ENCODE data around the gene ZNF853.

The ZNF853 gene

DNA sequence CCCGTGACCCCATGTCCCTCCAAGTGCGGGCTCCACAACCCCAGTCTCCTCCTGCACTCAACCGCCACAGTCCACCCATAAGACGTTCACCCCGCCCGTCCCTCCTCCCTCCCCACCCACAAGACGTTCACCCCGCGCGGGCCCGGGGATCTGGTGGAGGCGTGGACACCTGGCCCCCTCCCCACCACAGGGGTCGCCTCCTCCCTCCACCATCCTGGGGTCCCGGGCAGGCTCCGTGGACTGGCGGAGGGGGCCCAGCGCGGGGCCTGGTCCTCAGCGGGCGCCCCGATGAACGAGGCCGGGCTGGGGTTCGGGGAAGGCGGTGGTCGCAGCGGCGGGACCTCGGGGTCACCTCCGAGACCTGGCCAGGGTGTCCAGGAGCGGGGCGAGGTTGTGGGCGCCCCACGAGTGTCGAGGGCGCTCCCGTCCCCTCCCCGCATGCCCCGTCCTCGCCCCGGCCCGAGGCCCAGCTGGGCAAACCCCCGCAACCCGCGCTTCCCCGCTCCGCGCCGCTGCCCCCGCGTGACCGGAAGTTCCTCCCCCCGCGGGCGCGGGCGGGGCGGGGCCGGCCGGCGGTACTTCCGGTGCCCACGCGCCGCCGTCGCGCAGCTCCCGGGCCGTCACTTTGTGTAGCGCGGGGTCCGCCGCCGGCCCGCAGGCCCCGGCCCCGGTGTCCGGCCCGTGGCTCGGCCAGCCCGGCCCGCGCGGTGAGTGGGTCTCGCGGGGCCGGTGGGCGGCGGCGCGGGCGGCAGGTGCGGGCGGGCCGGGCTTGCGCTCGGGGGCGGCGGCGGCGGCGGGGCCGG, 21.5 kb downstream of the ZNF853 start, which contains the start of gene ZNF316:
ZNF316 (plus strand) TSS at position 578 of the 803 bp plus-strand sequence. CDS start 5,092 bp downstream, outside the sequence.
- DNase-seq (ENCODE audit: low read depth): no peak

DNA sequence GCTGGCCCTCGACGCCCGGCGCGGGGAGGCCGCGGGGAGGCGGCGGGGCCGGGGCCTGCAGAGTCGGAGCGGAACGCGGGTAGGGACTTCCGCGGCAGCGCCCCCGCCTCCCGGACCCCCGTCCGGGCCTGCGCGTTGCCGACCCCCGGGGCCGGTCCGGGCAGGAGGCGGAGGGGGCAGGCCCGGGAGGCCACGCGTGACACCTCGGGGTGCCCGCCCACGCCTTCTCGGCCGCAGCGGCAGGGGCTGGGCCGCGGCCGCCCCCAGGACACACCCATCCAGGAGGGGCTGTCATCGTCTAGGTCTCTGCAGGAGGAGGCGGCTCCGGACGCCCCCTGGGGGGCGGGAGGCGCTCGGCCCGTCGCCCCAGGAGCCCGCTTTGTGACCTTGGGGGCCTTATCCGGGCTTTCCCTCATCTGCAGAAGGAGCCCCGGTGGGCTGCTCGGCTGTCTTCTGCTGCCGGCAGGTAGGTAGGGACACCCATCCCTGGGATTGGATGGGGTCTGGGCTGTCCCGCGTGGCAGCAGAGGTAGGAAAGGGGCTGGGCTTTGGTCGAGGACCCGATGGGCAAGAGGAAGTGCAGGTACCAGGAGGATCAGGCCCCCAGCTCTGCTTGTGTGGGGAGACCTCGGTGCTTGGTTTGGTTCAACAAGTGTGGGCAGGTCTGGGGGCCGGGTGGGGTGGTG, 22.3 kb downstream of the ZNF853 start:
- DNase-seq (ENCODE audit: low read depth): no peak

DNA sequence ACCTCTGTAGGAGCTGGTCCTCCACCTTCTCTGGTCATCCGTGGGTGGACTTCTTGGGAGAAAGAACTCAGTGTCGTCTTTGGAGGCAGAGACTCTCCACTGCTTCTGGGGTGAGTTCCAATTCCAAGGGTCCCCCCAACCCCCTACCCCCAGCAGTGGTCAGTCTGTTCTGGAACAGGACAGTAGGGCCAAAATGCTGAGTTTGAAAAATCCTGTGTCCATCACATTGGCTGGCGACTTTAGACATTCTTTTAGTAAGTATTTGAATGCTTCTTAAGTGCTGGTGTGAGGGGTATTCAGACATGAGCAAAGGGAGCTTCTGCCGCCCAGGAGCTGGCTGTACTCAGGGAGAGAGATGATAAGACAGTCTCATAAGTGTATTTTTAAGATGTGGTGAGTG, 23.6 kb downstream of the ZNF853 start:
- no peak for DNase-seq (ENCODE audit: low read depth)

DNA sequence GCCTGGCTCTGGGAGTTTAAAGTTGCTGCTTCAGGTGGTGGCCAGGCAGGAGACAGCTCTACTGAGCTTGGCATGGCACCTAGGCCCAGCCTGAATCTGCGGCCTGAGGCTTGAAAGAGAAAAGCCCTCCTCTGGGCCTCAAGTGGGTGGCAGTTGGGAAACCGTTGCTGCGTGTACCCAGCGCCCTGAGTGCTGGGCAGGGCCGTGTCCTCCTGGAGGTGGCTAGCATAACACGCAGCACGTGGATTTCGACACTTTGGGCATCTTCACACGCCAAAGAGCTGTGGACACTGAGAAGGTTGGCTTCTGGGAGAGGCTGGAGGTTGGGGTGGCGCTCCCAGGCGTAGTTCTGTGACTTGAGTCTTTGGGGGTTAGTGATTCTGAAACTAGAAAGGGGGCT, 24.2 kb downstream of the ZNF853 start:
- no peak for DNase-seq (ENCODE audit: low read depth)

DNA sequence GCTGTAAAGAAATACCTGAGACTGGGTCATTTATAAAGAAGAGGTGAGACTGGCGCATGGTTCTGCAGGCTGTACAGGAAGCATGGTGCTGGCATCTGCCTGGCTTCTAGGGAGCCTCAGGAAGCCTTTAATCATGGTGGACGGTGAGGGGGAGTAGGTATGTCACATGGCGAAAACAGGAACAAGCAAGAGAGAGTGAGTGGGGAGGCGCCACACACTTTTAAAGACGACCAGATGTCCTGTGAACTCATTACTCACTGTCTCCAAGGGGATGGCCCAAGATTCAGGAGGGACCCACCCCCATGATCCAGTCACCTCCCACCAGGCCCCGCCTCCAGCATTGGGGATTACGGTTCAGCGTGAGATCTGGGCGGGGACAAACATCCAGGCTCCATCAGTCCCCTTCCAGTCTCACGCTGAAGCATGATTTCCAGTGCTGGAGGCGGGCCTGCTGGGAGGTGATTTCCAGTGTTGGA, 24.9 kb downstream of the ZNF853 start:
- peak; percentile 9 for DNase-seq (ENCODE audit: low read depth)

DNA sequence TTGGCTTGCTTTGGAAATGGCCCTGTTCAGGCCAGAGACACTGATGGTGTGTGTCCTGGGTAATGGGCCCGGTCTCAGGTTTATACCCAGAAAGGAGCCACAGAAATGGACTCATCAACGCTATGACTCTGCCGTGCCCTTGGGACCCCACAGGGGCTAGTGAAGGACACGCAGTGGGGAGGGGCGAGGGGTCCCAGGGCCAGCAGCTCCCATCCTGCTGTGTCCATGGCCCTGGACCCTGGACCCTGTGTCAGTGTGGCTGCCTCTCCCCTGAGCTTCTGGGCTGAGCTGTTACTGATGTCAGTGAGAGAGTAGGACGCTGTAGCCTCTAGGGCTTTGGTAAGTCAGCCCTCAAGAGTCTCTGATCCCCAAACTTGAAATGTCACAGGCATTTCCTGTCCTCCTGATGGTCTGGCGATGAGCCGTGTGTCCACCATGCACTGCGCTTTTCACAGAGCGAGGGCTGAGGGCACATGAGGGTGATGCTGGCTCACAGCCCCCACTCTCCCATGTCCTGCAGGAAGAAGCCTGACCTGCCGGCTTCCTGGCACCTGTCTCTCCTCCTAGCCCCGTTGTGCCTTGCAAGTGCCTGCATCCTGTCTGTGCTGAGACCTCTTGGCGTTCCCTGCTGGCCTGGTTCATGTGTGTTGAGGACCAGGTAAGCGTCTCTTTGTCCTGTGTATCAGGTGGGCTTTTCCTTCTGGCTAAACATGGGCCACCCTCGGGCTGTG, 26.1 kb downstream of the ZNF853 start:
- DNase-seq (ENCODE audit: low read depth): no peak

DNA sequence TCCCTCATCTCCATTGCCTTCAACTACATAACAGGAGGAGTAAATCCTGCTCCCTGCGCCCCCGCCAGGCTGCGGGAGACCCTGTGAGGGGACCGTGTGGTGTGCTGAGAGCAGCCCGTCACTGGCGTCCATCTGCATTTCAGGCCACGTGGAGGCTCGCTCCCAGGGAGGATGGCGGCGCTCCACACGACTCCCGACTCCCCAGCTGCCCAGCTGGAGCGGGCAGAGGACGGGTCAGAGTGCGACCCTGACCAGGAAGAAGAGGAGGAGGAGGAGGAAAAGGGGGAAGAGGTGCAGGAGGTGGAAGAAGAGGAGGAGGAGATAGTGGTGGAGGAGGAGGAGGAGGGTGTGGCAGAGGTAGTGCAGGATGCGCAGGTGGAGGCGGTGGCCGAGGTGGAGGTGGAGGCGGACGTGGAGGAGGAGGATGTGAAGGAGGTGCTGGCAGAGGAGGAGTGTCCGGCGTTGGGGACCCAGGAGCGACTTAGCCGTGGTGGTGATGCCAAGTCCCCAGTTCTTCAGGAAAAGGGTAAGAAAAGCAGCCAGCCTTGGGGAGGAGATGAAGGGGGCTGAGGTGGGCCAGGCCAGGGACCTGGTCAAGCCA, 26.9 kb downstream of the ZNF853 start:
- DNase-seq (ENCODE audit: low read depth): no peak

DNA sequence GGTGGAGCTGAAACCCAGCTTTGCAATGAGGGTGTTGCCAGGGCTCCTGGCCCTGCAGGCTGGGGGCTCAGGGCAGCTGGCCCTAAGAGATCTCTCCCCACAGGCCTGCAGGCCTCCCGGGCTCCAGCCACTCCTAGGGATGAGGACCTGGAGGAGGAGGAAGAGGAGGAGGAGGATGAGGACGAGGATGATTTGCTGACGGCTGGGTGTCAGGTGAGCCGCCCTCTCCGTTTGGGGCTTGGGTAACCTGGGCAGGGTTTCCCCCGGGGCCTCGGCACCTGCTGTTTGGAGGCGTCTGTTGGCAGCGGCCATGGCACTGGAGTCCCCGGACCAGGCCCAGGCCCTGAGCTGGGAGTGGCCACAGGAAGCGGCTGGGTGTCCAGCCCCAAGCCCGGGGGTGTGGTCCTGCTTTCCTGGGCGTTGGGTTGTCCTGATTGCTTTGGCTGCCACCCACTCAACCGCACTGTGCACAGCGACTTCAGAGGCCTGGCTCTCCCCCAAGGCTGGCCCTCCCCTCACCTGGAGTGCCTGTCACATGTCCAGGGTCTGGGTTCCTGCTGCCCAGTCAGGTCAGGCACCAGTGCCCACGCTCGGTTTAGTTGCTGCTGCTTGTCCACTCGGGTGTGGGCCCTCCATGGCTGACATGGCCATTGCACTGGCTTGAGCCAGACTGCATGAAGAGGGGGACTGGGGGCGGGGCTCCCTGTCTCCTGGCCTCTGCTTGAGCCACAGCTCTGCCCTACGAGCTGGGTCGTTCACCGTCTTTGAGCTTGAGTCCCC, 27.6 kb downstream of the ZNF853 start:
- no peak for DNase-seq (ENCODE audit: low read depth)

DNA sequence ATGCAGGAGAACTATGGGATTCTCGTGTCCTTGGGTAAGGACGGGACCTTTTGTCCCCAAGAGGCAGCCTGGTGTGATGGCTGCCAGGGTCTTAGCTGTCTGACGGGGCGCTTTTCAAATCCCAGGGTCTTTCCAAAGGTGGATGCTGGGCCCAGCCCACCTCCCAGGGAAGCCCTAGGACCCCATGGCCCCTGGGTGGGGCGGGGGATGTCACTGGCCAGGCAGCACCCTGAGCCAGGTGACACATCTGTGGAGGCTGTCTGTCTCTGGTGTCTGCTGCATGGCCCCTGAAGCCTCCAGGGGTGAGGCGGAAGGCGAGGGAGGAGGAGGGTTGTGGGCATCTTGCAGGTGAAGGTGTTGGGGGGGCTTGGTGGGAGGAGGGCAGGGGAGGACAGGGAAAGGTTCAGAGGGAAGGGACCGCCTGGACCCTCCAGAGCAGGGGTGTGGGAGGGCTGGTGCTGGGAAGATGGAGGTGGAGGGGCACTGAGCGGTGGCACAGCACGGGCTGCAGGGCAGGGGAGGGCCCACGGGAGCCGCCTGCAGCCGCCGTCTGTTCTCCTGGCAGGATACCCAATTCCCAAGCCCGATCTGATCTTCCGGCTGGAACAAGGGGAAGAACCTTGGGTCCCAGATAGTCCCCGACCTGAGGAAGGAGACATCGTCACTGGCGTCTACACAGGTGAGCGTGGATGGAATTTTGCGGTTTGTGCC, 28.7 kb downstream of the ZNF853 start:
- DNase-seq (ENCODE audit: low read depth): no peak

DNA sequence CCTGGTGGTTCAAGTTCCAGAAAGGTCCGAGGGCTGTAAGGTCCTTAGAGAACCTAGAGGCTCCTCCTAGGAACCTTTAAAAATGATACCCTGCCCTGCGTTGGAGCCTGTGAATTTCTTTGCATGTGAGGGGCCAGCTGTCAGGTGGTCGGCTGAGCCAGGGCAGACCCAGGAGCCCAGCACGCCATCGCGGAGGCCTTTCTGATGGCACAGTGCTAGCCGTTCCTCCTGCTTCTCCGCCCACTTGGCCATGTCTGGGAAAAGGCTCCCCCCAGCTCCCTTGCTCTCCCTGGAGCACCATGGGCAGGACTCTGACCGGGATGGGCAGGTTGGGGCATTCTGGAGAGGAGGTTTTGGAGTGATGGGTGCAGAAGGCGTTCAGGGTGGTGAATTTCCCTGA, 29.3 kb downstream of the ZNF853 start:
- DNase-seq (ENCODE audit: low read depth): no peak

DNA sequence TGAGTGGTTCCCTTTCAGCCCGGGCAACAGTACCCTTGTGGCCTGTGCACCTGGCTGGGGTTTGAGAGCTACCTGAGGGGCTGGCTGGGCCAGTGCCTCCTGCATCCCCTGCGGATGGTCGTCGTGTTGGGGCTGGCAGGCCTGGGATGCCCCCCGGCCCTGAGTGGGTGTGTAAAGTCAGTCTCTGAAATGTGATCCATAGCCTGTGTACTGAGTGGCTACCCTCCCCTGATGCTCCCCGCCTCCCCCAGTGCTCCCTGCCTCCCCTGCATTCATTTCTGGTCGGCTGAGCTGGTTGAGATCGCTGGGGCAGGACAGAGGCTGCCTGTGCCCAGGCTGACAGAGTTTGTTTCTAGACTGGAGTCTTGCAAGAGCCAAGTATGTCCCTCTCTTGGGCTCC, 31.1 kb downstream of the ZNF853 start:
- DNase-seq (ENCODE audit: low read depth): no peak

DNA sequence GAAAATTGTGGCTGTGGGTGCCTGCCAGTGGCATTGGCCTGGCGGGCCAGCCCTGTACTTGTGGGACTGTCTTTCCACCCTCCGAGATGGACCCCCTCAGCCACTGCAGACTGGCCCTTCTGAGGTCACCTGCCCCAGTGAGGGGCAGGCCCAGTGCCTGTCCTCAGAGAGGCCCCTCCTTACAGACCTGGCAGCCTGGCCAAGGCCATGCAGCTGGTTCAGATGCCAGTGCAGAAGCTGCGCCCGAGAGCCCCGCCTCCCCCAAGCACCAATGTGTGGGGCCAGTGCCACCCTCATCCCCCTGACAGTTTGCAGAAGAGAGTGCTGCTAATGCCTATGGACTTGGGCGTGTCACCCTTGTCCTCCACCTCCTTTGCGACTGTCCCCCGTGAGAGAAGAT, 31.7 kb downstream of the ZNF853 start:
- DNase-seq (ENCODE audit: low read depth): no peak

DNA sequence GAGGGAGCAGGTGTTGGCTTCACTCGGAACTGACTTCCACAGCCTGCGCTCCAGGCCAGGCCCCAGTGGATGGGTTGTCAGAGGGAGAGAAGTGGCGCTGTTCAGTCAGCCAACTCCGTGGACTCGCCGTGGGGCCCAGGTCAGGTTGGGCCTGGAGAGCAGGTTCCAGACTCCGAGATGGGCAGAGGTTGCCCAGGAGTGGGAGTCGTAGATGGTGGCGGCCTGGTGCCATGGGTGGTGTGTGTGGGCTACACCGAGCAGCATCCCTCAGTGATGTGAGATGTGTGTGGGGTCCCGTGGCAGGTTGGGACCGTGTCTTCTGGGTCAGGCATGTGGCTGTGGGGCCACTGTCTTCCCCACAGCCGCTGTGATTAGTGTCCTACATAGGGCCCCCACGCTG, 32.1 kb downstream of the ZNF853 start:
- DNase-seq (ENCODE audit: low read depth): no peak

DNA sequence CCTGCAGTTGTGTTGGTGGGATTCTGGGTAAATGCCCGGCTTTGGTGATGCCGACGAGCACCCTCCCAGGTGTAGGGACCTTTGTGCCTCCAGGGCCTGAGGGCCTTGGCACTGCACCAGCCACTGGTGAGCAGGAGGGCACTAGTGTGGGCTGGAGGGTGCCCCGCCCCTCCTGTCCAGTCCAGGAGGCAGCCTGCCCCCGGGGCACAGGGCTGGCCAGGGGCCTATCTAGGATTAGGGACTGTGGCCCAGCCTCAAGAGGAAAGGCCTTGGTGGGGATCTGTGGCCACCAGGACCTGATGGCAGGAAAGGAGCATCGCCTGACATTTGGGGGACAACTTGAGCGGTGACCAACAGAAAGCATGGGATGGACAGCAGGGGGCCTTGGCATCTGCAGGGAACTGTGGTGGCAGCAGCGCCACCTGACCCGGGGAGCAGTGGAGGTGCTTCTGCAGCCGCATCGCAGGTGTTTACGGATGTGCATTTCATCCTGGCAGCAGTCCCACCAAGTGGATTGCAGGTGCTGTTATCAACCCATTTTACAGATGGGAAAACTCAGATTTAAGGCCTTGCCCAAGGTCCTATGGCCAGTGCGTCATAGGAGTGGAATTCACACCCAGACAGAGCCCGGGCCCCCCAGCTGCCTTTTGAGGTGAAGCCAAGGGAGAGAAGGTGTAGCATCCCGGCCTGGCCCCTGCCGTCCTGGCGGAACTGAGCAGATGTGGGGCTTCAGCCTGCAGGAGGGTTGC, 32.8 kb downstream of the ZNF853 start:
- DNase-seq (ENCODE audit: low read depth): no peak

DNA sequence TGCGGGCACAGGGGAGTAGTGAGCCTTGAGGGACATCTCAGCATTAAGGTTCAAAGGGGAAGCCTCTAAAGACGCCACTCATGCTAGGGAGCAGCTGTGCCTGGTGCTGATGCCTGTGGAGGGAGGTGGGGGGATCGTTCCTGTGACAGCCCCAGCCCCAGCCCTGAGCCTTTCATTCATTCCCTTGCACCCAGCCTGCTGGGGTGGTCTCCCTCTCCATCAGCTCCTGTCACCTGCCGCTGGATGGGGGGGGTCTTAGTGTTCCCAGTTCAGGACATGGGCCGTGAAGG, 33.4 kb downstream of the ZNF853 start:
- no peak for DNase-seq (ENCODE audit: low read depth)

DNA sequence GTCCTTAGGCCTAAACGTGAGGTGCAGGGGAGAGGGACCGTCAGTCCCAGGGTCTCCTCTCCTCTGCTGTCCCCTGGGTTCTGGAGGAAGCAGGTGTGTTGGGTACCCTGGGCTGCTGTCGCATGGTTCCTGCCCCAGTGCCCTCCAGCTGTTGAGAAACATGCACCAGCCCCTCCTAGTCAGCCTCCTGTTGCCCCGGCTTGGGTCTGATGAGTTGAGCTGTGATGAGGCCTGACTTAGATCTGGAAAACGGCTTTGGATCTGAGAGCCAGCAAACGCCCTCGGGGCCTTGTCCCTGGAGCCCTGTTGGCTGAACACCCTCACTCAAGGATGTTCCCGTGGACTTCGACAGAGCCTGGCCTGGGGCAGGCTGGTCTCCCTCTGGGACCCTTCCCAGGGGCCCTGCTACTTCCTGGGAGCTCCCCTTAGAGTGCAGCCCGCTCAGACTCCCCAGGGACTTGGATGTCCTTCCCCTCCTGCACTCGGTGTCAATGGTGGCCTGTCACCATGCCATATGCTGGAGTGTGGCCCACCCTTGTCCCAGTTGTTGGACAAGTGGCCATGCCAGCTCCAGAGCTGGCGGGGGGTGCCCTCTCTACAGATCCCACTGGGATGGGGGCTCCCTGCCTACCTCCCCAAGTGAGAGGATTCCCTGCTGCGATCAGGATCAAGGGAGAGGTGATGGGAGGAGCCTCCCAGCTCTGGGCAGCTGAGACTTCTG, 34.0 kb downstream of the ZNF853 start:
- no peak for DNase-seq (ENCODE audit: low read depth)

DNA sequence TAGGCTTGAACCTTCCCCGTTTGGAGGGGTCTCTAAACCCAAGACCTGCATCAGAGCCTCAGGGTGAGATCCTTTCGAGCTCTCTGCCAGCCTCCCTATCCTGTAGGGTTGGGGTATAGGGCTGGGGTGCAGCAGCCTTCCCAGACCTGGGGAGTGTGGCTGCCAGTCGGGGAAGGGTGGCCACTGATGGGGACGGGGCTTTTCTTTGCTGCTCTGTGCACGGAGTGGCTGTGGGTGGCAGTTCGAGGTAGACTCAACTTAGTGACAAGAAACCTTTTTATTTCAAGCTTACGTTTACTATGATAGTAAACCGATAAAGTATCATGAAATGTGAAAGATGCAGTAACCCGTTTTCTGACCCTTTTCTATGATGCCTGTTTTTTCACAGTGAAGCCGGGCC, 34.7 kb downstream of the ZNF853 start:
- no peak for DNase-seq (ENCODE audit: low read depth)

DNA sequence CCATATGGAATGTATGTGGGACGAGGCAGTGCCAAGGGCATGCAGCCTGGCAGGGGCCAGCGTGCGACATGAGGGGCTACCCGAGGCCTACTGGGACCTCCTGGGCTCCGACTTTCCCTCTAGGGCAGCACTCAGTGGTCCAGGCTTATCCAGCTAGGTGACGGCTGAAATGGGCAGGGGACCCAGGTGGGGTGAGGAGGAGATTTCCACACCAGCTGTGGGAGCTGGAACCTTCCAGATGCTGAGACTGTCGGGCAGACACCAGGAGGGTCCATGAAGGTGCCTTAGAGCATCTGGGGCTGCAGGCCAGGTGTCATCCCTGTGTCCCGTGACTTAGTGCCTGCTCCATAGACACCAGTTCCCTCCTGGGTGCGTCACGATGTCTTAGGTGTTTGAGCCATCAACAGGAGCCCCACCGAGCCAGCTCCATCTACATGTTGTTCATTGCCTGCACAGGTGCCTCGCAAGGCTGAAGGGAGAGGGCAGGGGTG, 35.2 kb downstream of the ZNF853 start:
- DNase-seq (ENCODE audit: low read depth): no peak

DNA sequence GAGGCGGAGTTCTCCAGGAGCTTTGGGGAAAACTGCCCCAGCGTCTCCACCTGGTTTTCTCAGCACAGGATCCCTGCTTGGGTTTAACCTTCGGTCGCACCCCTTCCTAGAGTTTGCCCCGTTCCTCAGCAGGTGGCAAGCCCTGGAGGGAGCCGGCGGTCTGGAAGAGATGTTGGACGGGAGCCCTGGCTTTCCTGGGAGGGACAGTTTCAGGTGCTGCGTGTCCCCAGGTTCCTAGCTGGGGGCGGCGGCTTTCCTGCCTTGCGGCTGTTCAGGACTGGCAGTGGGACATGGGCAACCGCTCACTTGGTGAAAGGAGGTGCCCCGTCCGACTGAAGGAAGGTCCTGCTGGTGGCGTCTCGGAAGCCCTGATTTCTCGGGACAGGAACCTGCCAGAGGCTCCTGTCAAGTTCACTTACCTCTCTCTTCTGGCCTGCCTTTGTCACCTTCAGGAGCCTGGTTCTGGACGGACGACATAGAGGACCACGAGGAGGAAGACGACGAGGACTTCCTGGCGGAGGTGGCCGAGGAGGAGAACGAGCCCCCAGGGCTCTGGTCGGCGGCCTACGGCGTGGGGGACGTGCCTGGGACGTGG, 36.5 kb downstream of the ZNF853 start:
- no peak for DNase-seq (ENCODE audit: low read depth)
